ENCODE data around the gene CTDSPL.

CTDSPL gene

GRCh38 chr3:37989821-37990480 lies 128.3 kb downstream of the CTDSPL start:
- no peak for DNase-seq (ENCODE audit: low read depth in 1 of 2, low spot score in 1 of 2)
- Histone ChIP-seq H3K27ac (replicated peaks) (no peak overlapping the region), H3K27me3 (ENCODE audit: insufficient read depth, poor library complexity, severe bottlenecking) (no peaks in the 10 kb centered on the region), H3K4me3 (replicated peaks; ENCODE audit: insufficient read depth, low read length) (no peak overlapping the region)
- TF ChIP-seq POLR2AphosphoS5 (IDR thresholded peaks at IDR 0.05; ENCODE audit: low read depth) (no peak), SPI1 (IDR thresholded peaks at IDR 0.05; ENCODE audit: borderline replicate concordance, low read depth) (no peak), CTCF (IDR thresholded peaks at IDR 0.05; ENCODE audit: insufficient read depth, low read length) (no peak), REST (IDR thresholded peaks at IDR 0.05; ENCODE audit: insufficient replicate concordance, low read depth) (no peak)

GRCh38 chr3:37990527-37990926 lies 128.8 kb downstream of the CTDSPL start, which contains the start of gene VILL:
Gene VILL, plus strand, starts transcription at chr3:37990786. Its CDS starts 2,887 bp downstream, at chr3:37993673.
- Histone ChIP-seq H3K4me3 (replicated peaks; ENCODE audit: insufficient read depth, low read length) (no peak within 1 kb of the TSS), H3K27ac (replicated peaks) (no peak within 1 kb of the TSS), H3K27me3 (ENCODE audit: insufficient read depth, poor library complexity, severe bottlenecking) (no peaks in the 10 kb centered on the region)
- no peak for DNase-seq (ENCODE audit: low read depth in 1 of 2, low spot score in 1 of 2)
- no peak for TF ChIP-seq REST (IDR thresholded peaks at IDR 0.05; ENCODE audit: insufficient replicate concordance, low read depth)
- no peak for TF ChIP-seq CTCF (IDR thresholded peaks at IDR 0.05; ENCODE audit: insufficient read depth, low read length)
- no peak for TF ChIP-seq SPI1 (IDR thresholded peaks at IDR 0.05; ENCODE audit: borderline replicate concordance, low read depth)
- TF ChIP-seq GABPA (IDR thresholded peaks at IDR 0.05; ENCODE audit: low read depth): no peak

- Histone ChIP-seq H3K4me3 (replicated peaks; ENCODE audit: insufficient read depth, low read length) (no peak overlapping the region), H3K27ac (replicated peaks) (no peak overlapping the region), H3K27me3 (ENCODE audit: insufficient read depth, poor library complexity, severe bottlenecking) (no peaks in the 10 kb centered on the region)
- TF ChIP-seq REST (IDR thresholded peaks at IDR 0.05; ENCODE audit: insufficient replicate concordance, low read depth): no peak
- no peak for TF ChIP-seq GABPA (IDR thresholded peaks at IDR 0.05; ENCODE audit: low read depth)
- no peak for TF ChIP-seq POLR2AphosphoS5 (IDR thresholded peaks at IDR 0.05; ENCODE audit: low read depth)
- no peak for TF ChIP-seq CTCF (IDR thresholded peaks at IDR 0.05; ENCODE audit: insufficient read depth, low read length)
- TF ChIP-seq SPI1 (IDR thresholded peaks at IDR 0.05; ENCODE audit: borderline replicate concordance, low read depth): no peak
- DNase-seq (ENCODE audit: low read depth in 1 of 2, low spot score in 1 of 2): no peak
These were observed 129.4 kb downstream of the CTDSPL start for GRCh38 chr3:37991109-37991508.

All from HL-60 (cell line).